Esophagus muscularis mucosa (tissue), 4 donors: ENCODE results near the gene GPSM1. TPM values are rescaled to one million over a fixed set of nuclear protein-coding genes. Genes with fewer than 3 reads are reported as not detected.

ENCODE experiments used
- DNase-seq: peaks from one replicate; pipeline ENCODE4 v3.0.0-alpha.2; 2017; ENCODE audit errors: extremely low spot score
- H3K27ac ChIP-seq, 4 donors: fragments of 200-600 bp; sonication (generic); replicated peaks in 1 of 4; 1 replicate in 3 of 4; 2 replicates in 1 of 4; pipeline ENCODE4 v1.5.1; 2016 to 2019; ENCODE audit warnings: mild to moderate bottlenecking in 1 of 4
- H3K27me3 ChIP-seq, 4 donors: fragments of 200-600 bp; sonication (generic); one replicate each; pipeline versions ENCODE4 v1.5.1 to v1.6.0; 2016 to 2019
- H3K36me3 ChIP-seq, 4 donors: fragments of 200-600 bp; sonication (generic); one replicate each; pipeline ENCODE4 v1.5.1; 2016 to 2019
- H3K4me1 ChIP-seq, 4 donors: fragments of 200-600 bp; sonication (generic); one replicate each; pipeline ENCODE4 v1.5.1; 2016 to 2019
- H3K4me3 ChIP-seq, 4 donors: fragments of 200-600 bp; sonication (generic); 1 replicate in 2 of 4; 2 replicates in 2 of 4; pipeline ENCODE4 v1.5.1; 2016 to 2019; ENCODE audit warnings: mild to moderate bottlenecking in 4 of 4, moderate library complexity in 1 of 4
- H3K9me3 ChIP-seq, 4 donors: fragments of 200-600 bp; sonication (generic); 1 replicate in 3 of 4; 2 replicates in 1 of 4; pipeline ENCODE4 v1.5.1; 2016 to 2019
- CTCF ChIP-seq, 3 experiments: fragments of 200-600 bp in 2 of 3; fragments of 450-650 bp in 1 of 3; sonication (generic) in 2 of 3; IDR thresholded peaks; one replicate each; pipeline ENCODE4 v1.5.1; 2017 to 2019; ENCODE audit warnings: antibody characterized with exemption in 3 of 3, mild to moderate bottlenecking in 2 of 3, moderate library complexity in 1 of 3
- EP300 ChIP-seq: sonication (generic); formaldehyde crosslinking; IDR thresholded peaks from one replicate; pipeline ENCODE4 v1.6.1; 2017; ENCODE audit warnings: antibody characterized with exemption
- POLR2A ChIP-seq: fragments of 450-650 bp; IDR thresholded peaks from one replicate; pipeline ENCODE4 v1.6.1; 2017; ENCODE audit warnings: antibody characterized with exemption, moderate library complexity, mild to moderate bottlenecking, low read depth
- POLR2AphosphoS5 ChIP-seq, 2 donors: sonication (generic); formaldehyde crosslinking; IDR thresholded peaks; one replicate each; pipeline ENCODE4 v1.6.1; 2017; ENCODE audit warnings: antibody characterized with exemption in 2 of 2
- WGBS: methylation state at CpG from one replicate; pipeline ENCODE4 v1.1.5; 2018; 5-methylcytosine and 5-hydroxymethylcytosine counted together
- intact Hi-C: fragments of 100-400 bp; cut with DNase I; formaldehyde crosslinking; loops from one replicate; pipeline ENCODE4 v1.15.1; 2023
- total RNA-seq, 4 donors: library from RNA; depleted of rRNA; stranded (reverse); fragments of >200 nt; gene quantifications; one replicate each; pipeline versions ENCODE4 v1.1.0 to v1.2.1, GENCODE V29; 2016

The GPSM1 gene
- total RNA-seq, 4 donors from 2014 or later: 8.3 to 18.5 (median 16.3) TPM

GRCh38 chr9:136314944-136315343 lies 12.4 kb upstream of the GPSM1 start:
- H3K4me1 ChIP-seq: no peaks in the 10 kb centered on the region
- peaks cover 0 to 13% (median 8%) of the 10 kb centered on the region in 4 donors for H3K9me3 ChIP-seq
- no peak overlapping the region for H3K4me3 ChIP-seq
- TF ChIP-seq POLR2A (no peak), POLR2AphosphoS5 (IDR thresholded peaks at IDR 0.05) (no peak), EP300 (no peak), CTCF (IDR thresholded peaks at IDR 0.05) (no peak)
- intact Hi-C loops: no loop called here
- peaks cover 0 to 26% (median 6%) of the 10 kb centered on the region in 4 donors for H3K27me3 ChIP-seq
- no peak overlapping the region for H3K27ac ChIP-seq
- 94% methylated on average over 4 of the region's 4 CpGs for WGBS
- no peak for DNase-seq
- H3K36me3 ChIP-seq: no peaks in the 10 kb centered on the region

GRCh38 chr9:136316271-136316751 lies 11.0 kb upstream of the GPSM1 start:
- intact Hi-C loops: no loop called here
- no peak for TF ChIP-seq POLR2A
- no peak for TF ChIP-seq CTCF (IDR thresholded peaks at IDR 0.05)
- TF ChIP-seq POLR2AphosphoS5 (IDR thresholded peaks at IDR 0.05): no peak
- no peak for TF ChIP-seq EP300
- Histone ChIP-seq H3K4me1 (no peaks in the 10 kb centered on the region), H3K36me3 (no peaks in the 10 kb centered on the region), H3K27ac (no peak overlapping the region), H3K9me3 (peaks cover 0 to 13% (median 8%) of the 10 kb centered on the region in 4 donors), H3K4me3 (no peak overlapping the region), H3K27me3 (peaks cover 0 to 12% (median 2%) of the 10 kb centered on the region in 4 donors)
- 88% methylated on average over 20 of the region's 23 CpGs for WGBS
- DNase-seq: no peak

- WGBS: 90% methylated on average over 13 of the region's 13 CpGs
- Histone ChIP-seq H3K4me3 (no peak overlapping the region), H3K27ac (no peak overlapping the region), H3K9me3 (peaks cover 0 to 13% (median 8%) of the 10 kb centered on the region in 4 donors), H3K27me3 (peaks cover 0 to 5% (median 0%) of the 10 kb centered on the region in 4 donors), H3K36me3 (no peaks in the 10 kb centered on the region), H3K4me1 (no peaks in the 10 kb centered on the region)
- TF ChIP-seq EP300 (no peak), CTCF (IDR thresholded peaks at IDR 0.05) (no peak), POLR2AphosphoS5 (IDR thresholded peaks at IDR 0.05) (no peak), POLR2A (no peak)
- intact Hi-C loops: no loop called here
- no peak for DNase-seq
Measured at GRCh38 chr9:136316896-136317676, 10.3 kb upstream of the GPSM1 start.

GRCh38 chr9:136317695-136318094 lies 9.6 kb upstream of the GPSM1 start:
- H3K4me3 ChIP-seq: no peak overlapping the region
- no peak overlapping the region for H3K27ac ChIP-seq
- H3K36me3 ChIP-seq: no peaks in the 10 kb centered on the region
- intact Hi-C loops: no loop called here
- peaks cover 0 to 13% (median 8%) of the 10 kb centered on the region in 4 donors for H3K9me3 ChIP-seq
- no peaks in the 10 kb centered on the region for H3K27me3 ChIP-seq
- 85% methylated on average over 16 of the region's 16 CpGs for WGBS
- DNase-seq: no peak
- no peaks in the 10 kb centered on the region for H3K4me1 ChIP-seq
- TF ChIP-seq POLR2A (no peak), EP300 (no peak), POLR2AphosphoS5 (IDR thresholded peaks at IDR 0.05) (no peak), CTCF (IDR thresholded peaks at IDR 0.05) (no peak)
